Mesenteric fat pad (tissue), 1 donor: ENCODE results near the gene EWSR1. TPM values are rescaled to one million over a fixed set of nuclear protein-coding genes. Genes with fewer than 3 reads are reported as not detected.

ENCODE experiments used
- DNase-seq: peaks from one replicate; pipeline ENCODE4 v3.0.0-alpha.2; 2020; ENCODE audit warnings: low spot score
- total RNA-seq: library from RNA; stranded (reverse); fragmentation: NEBNext Ultra II Directional; extraction: Animal tissue kit (Norgen Biotek cat#: 25700); gene quantifications from one replicate; pipeline ENCODE4 v1.2.1, GENCODE V29; 2021
- donor health status: DM: yes; HTN: yes; CAD: no.

The EWSR1 gene
- total RNA-seq, 1 donor from 2014 or later: 191 TPM

GRCh38 chr22:29315286-29316140 lies 47.4 kb downstream of the EWSR1 start, which contains the start of gene RASL10A:
TSS of gene RASL10A (minus strand) at chr22:29315697. CDS start at chr22:29315246, 451 bp downstream.
- DNase-seq: no peak

- no peak for DNase-seq
Observed at GRCh38 chr22:29316141-29316828, 48.2 kb downstream of the EWSR1 start.

- DNase-seq: no peak
Observed at GRCh38 chr22:29317827-29318454, 49.9 kb downstream of the EWSR1 start.

- DNase-seq: no peak
Observed at GRCh38 chr22:29319072-29319471, 51.0 kb downstream of the EWSR1 start.

- DNase-seq: no peak
Observed at GRCh38 chr22:29320546-29320945, 52.5 kb downstream of the EWSR1 start.

GRCh38 chr22:29323641-29324040 lies 55.6 kb downstream of the EWSR1 start:
- DNase-seq: no peak

- no peak for DNase-seq
Observed at GRCh38 chr22:29325356-29325755, 57.3 kb downstream of the EWSR1 start.

GRCh38 chr22:29325785-29326315 lies 57.8 kb downstream of the EWSR1 start:
- DNase-seq: no peak

- no peak for DNase-seq
Observed at GRCh38 chr22:29326481-29326880, 58.4 kb downstream of the EWSR1 start.

GRCh38 chr22:29327089-29327764 lies 59.2 kb downstream of the EWSR1 start:
- no peak for DNase-seq

- no peak for DNase-seq
Observed at GRCh38 chr22:29328055-29328454, 60.0 kb downstream of the EWSR1 start.

- no peak for DNase-seq
Observed at GRCh38 chr22:29328566-29329500, 60.8 kb downstream of the EWSR1 start.

GRCh38 chr22:29329581-29329980 lies 61.5 kb downstream of the EWSR1 start:
- DNase-seq: no peak

- no peak for DNase-seq
Observed at GRCh38 chr22:29330291-29330690, 62.2 kb downstream of the EWSR1 start.

- no peak for DNase-seq
Observed at GRCh38 chr22:29330753-29331152, 62.7 kb downstream of the EWSR1 start.

- DNase-seq: no peak
Observed at GRCh38 chr22:29331213-29331612, 63.1 kb downstream of the EWSR1 start.

- DNase-seq: no peak
Observed at GRCh38 chr22:29331658-29332300, 63.7 kb downstream of the EWSR1 start.

- no peak for DNase-seq
Observed at GRCh38 chr22:29332886-29333496, 64.9 kb downstream of the EWSR1 start.

- no peak for DNase-seq
Observed at GRCh38 chr22:29334148-29334547, 66.1 kb downstream of the EWSR1 start.
